WTC11 (cell line): ENCODE data around the gene PARD6A. TPM values are rescaled to one million over a fixed set of nuclear protein-coding genes. Genes with fewer than 3 reads are reported as not detected.

ENCODE experiments used
- ATAC-seq: fragments of 200-7000 bp; cut with Tn5 transposase; 2 replicates; pipeline ENCODE4 v1.10.0; 2021; ENCODE audit warnings: mild to moderate bottlenecking, moderate library complexity
- CTCF ChIA-PET: fragments of 300-600 bp; sonication (Branson Sonifier 250); formaldehyde crosslinking; loops from one replicate; lab custom pipeline; 2021; ENCODE audit warnings: antibody characterized with exemption; lab: Charles Lee
- POLR2A ChIA-PET: fragments of 350-600 bp; sonication (Branson Sonifier 250); formaldehyde crosslinking; loops from one replicate; lab custom pipeline; 2021; ENCODE audit warnings: antibody characterized with exemption; lab: Charles Lee
- DNase-seq: peaks from one replicate; pipeline ENCODE4 v3.0.0; 2021; ENCODE audit warnings: low spot score
- H3K27ac Mint-ChIP-seq: 2 replicates; pipeline ENCODE4 v1.8.0; 2021; ENCODE audit warnings: mixed read lengths
- H3K27me3 Mint-ChIP-seq: 2 replicates; pipeline ENCODE4 v1.8.0; 2021; ENCODE audit warnings: low read depth, mild to moderate bottlenecking, moderate library complexity, mixed read lengths
- H3K36me3 Mint-ChIP-seq: 2 replicates; pipeline ENCODE4 v1.8.0; 2021; ENCODE audit warnings: mixed read lengths
- H3K4me1 Mint-ChIP-seq: 2 replicates; pipeline ENCODE4 v1.8.0; 2022; ENCODE audit warnings: mixed read lengths
- H3K4me3 Mint-ChIP-seq: 2 replicates; pipeline ENCODE4 v1.8.0; 2021; ENCODE audit warnings: mild to moderate bottlenecking, moderate library complexity, mixed read lengths
- H3K9me3 Mint-ChIP-seq: 2 replicates; pipeline ENCODE4 v1.8.0; 2021; ENCODE audit warnings: mixed read lengths
- AFF4 ChIP-seq: sonication (generic); formaldehyde crosslinking; IDR thresholded peaks from 2 replicates; pipeline ENCODE4 v1.8.1; 2023; ENCODE audit warnings: mild to moderate bottlenecking, missing genetic modification reagents, borderline replicate concordance
- ATF2 ChIP-seq: sonication (generic); formaldehyde crosslinking; IDR thresholded peaks from 2 replicates; pipeline ENCODE4 v1.8.1; 2022; ENCODE audit warnings: low read depth, missing genetic modification reagents, borderline replicate concordance
- ATF6 ChIP-seq: sonication (generic); formaldehyde crosslinking; IDR thresholded peaks from 2 replicates; pipeline ENCODE4 v1.8.1; 2023; ENCODE audit warnings: mild to moderate bottlenecking, missing genetic modification reagents
- CDX4 ChIP-seq: fragments of 250-450 bp; sonication (Bioruptor Pico); IDR thresholded peaks from 2 replicates; pipeline ENCODE4 v1.9.0; 2021; ENCODE audit warnings: moderate library complexity, mild to moderate bottlenecking, inconsistent platforms, borderline replicate concordance
- CREB1 ChIP-seq: sonication (generic); formaldehyde crosslinking; IDR thresholded peaks from 2 replicates; pipeline ENCODE4 v1.8.0; 2023; ENCODE audit warnings: mild to moderate bottlenecking, missing genetic modification reagents
- CTCF ChIP-seq: fragments of 200-600 bp; IDR thresholded peaks from 2 replicates; pipeline ENCODE4 v1.8.0; 2022; ENCODE audit warnings: antibody characterized with exemption
- E2F5 ChIP-seq: sonication (generic); formaldehyde crosslinking; IDR thresholded peaks from 2 replicates; pipeline ENCODE4 v1.8.1; 2022; ENCODE audit warnings: mild to moderate bottlenecking, moderate library complexity, missing genetic modification reagents
- ERG ChIP-seq: fragments of 250-450 bp; sonication (Bioruptor Pico); IDR thresholded peaks from 2 replicates; pipeline ENCODE4 v1.8.0; 2021; ENCODE audit warnings: mild to moderate bottlenecking
- GRHL2 ChIP-seq: fragments of 250-450 bp; sonication (Bioruptor Pico); IDR thresholded peaks from 2 replicates; pipeline ENCODE4 v1.8.0; 2022; ENCODE audit warnings: mild to moderate bottlenecking, moderate library complexity; ENCODE audit not compliant: insufficient replicate concordance, severe bottlenecking
- MLX ChIP-seq: sonication (generic); formaldehyde crosslinking; IDR thresholded peaks from 2 replicates; pipeline ENCODE4 v1.8.1; 2023; ENCODE audit warnings: mild to moderate bottlenecking, missing genetic modification reagents, moderate library complexity
- PRDM15 ChIP-seq: sonication (generic); formaldehyde crosslinking; IDR thresholded peaks from 2 replicates; pipeline ENCODE4 v1.8.0; 2022; ENCODE audit warnings: missing genetic modification reagents
- RELA ChIP-seq: sonication (generic); formaldehyde crosslinking; IDR thresholded peaks from 2 replicates; pipeline ENCODE4 v1.8.1; 2022; ENCODE audit warnings: missing genetic modification reagents, mild to moderate bottlenecking, borderline replicate concordance
- SMAD3 ChIP-seq: sonication (generic); formaldehyde crosslinking; IDR thresholded peaks from 2 replicates; pipeline ENCODE4 v1.8.0; 2022; ENCODE audit warnings: missing genetic modification reagents, mild to moderate bottlenecking, borderline replicate concordance
- SP1 ChIP-seq: sonication (generic); formaldehyde crosslinking; conservative IDR thresholded peaks from 2 replicates; pipeline ENCODE4 v1.8.1; 2022; ENCODE audit warnings: missing genetic modification reagents
- TEAD1 ChIP-seq: sonication (generic); formaldehyde crosslinking; IDR thresholded peaks from 2 replicates; pipeline ENCODE4 v1.8.0; 2022; ENCODE audit warnings: mild to moderate bottlenecking, missing genetic modification reagents
- ZBTB43 ChIP-seq: sonication (generic); formaldehyde crosslinking; IDR thresholded peaks from 2 replicates; pipeline ENCODE4 v1.8.1; 2023; ENCODE audit warnings: mild to moderate bottlenecking, missing genetic modification reagents
- ZNF396 ChIP-seq: fragments of 250-450 bp; sonication (Bioruptor Pico); IDR thresholded peaks from 2 replicates; pipeline ENCODE4 v1.8.0; 2021; ENCODE audit warnings: mild to moderate bottlenecking, moderate library complexity, borderline replicate concordance
- total RNA-seq: library from RNA; stranded (reverse); gene quantifications from 3 replicates; pipeline ENCODE4 v1.2.3, GENCODE V29; 2021

PARD6A gene
- total RNA-seq, 1 experiment from 2014 or later = 17.1 TPM

- TF ChIP-seq AFF4 (CRISPR knock-in tag) (no peak), ZBTB43 (CRISPR knock-in tag) (no peak)
Observed at GRCh38 chr16:67702130-67702529, 41.4 kb downstream of the PARD6A start (continued).

- no peak overlapping the region for H3K4me3 Mint-ChIP-seq
- peaks cover 4% of the 10 kb centered on the region for H3K4me1 Mint-ChIP-seq
- TF ChIP-seq CTCF = no peak
- no peak for TF ChIP-seq E2F5 (CRISPR knock-in tag)
- TF ChIP-seq SP1 (CRISPR knock-in tag) = no peak
- TF ChIP-seq PRDM15 (CRISPR knock-in tag) = no peak
- no peak for TF ChIP-seq TEAD1 (CRISPR knock-in tag)
- no peak for TF ChIP-seq SMAD3 (CRISPR knock-in tag)
- TF ChIP-seq ATF2 (CRISPR knock-in tag) = no peak
- no peak for TF ChIP-seq ZNF396 (CRISPR knock-in tag)
- no peak for TF ChIP-seq CDX4 (CRISPR knock-in tag)
- TF ChIP-seq ATF6 (CRISPR knock-in tag) = no peak
- no peak for TF ChIP-seq GRHL2 (CRISPR knock-in tag)
- no peak for TF ChIP-seq RELA (CRISPR knock-in tag)
- TF ChIP-seq ERG = no peak
- TF ChIP-seq CREB1 (CRISPR knock-in tag) = no peak
- TF ChIP-seq MLX (CRISPR knock-in tag) = no peak
Observed at GRCh38 chr16:67703626-67704025, 42.9 kb downstream of the PARD6A start.

More at GRCh38 chr16:67703626-67704025, 42.9 kb downstream of the PARD6A start:
- Mint-ChIP-seq H3K27me3 (no peaks in the 10 kb centered on the region), H3K27ac (no peak overlapping the region; the same call in 1 of the 2 replicates), H3K36me3 (peaks cover 2% of the 10 kb centered on the region; the same call in 1 of the 2 replicates), H3K9me3 (no peaks in the 10 kb centered on the region)
- DNase-seq = no peak
- POLR2A ChIA-PET = no interaction called here
- no peak for ATAC-seq
- CTCF ChIA-PET = interaction anchor here (0.5 to 0.9 kb wide), 2 partner anchors 73 to 130 kb away, joined by 3 read pairs; no protein-coding TSS in a partner anchor
